ENCODE results near the gene THRAP3.

Gene THRAP3

GRCh38 chr1:36328088-36328480, 103.8 kb downstream of the THRAP3 start:
- no peak for TF ChIP-seq CTCF (IDR thresholded peaks at IDR 0.05; ENCODE audit: insufficient read depth, low read length, missing control alignments)
- no peak for DNase-seq (ENCODE audit: low read depth, low spot score)
- H3K4me3 ChIP-seq (ENCODE audit: low read depth, low read length) = no peak overlapping the region
- ChIA-PET CTCF (interaction anchor here (1.1 to 2.0 kb wide), 4 partner anchors 13 to 94 kb away, joined by 3 to 7 read pairs (median 5); no protein-coding TSS in a partner anchor), POLR2A (interaction anchor here (0.6 kb wide), 1 partner anchor 18 kb away, joined by 3 read pairs; no protein-coding TSS in a partner anchor)

- ChIA-PET POLR2A (interaction anchor here (0.6 kb wide), 1 partner anchor 18 kb away, joined by 3 read pairs; no protein-coding TSS in a partner anchor), CTCF (interaction anchor here (1.1 to 2.0 kb wide), 2 partner anchors 12 to 91 kb away, joined by 3 to 6 read pairs; no protein-coding TSS in a partner anchor)
- no peak for DNase-seq (ENCODE audit: low read depth, low spot score)
- H3K4me3 ChIP-seq (ENCODE audit: low read depth, low read length) = no peak overlapping the region
- no peak for TF ChIP-seq CTCF (IDR thresholded peaks at IDR 0.05; ENCODE audit: insufficient read depth, low read length, missing control alignments)
These were observed 104.5 kb downstream of the THRAP3 start for GRCh38 chr1:36328713-36329112.

- no peak overlapping the region for H3K4me3 ChIP-seq (ENCODE audit: low read depth, low read length)
- no peak for TF ChIP-seq CTCF (IDR thresholded peaks at IDR 0.05; ENCODE audit: insufficient read depth, low read length, missing control alignments)
- DNase-seq (ENCODE audit: low read depth, low spot score) = no peak
- ChIA-PET CTCF (interaction anchor here (2.0 kb wide), 1 partner anchor 90 kb away, joined by 6 read pairs; no protein-coding TSS in a partner anchor), POLR2A (no interaction called here)
These were observed 105.6 kb downstream of the THRAP3 start for GRCh38 chr1:36329817-36330216.

- POLR2A ChIA-PET = no interaction called here
These were observed 106.7 kb downstream of the THRAP3 start for GRCh38 chr1:36330940-36331339.

GRCh38 chr1:36337830-36338229, 113.6 kb downstream of the THRAP3 start:
- DNase-seq (ENCODE audit: low read depth, low spot score) = no peak
- ChIA-PET CTCF (interaction anchor here (1.9 kb wide), 1 partner anchor 31 kb away, joined by 4 read pairs; no protein-coding TSS in a partner anchor), POLR2A (no interaction called here)
- no peak for TF ChIP-seq CTCF (IDR thresholded peaks at IDR 0.05; ENCODE audit: insufficient read depth, low read length, missing control alignments)
- no peak overlapping the region for H3K4me3 ChIP-seq (ENCODE audit: low read depth, low read length)

More at GRCh38 chr1:36330940-36331339, 106.7 kb downstream of the THRAP3 start:
- CTCF ChIA-PET = interaction anchor here (4.8 kb wide), 1 partner anchor 12 kb away, joined by 25 read pairs; no protein-coding TSS in a partner anchor
- no peak for TF ChIP-seq CTCF (IDR thresholded peaks at IDR 0.05; ENCODE audit: insufficient read depth, low read length, missing control alignments)
- H3K4me3 ChIP-seq (ENCODE audit: low read depth, low read length) = no peak overlapping the region
- DNase-seq (ENCODE audit: low read depth, low spot score) = no peak

- CTCF ChIA-PET = interaction anchor here (1.9 to 4.4 kb wide), 2 partner anchors 30 to 84 kb away, joined by 4 to 75 read pairs; no protein-coding TSS in a partner anchor
- H3K4me3 ChIP-seq (ENCODE audit: low read depth, low read length) = no peak overlapping the region
- DNase-seq (ENCODE audit: low read depth, low spot score) = no peak
- TF ChIP-seq CTCF (IDR thresholded peaks at IDR 0.05; ENCODE audit: insufficient read depth, low read length, missing control alignments) = no peak
- POLR2A ChIA-PET = no interaction called here
These were observed 115.0 kb downstream of the THRAP3 start for GRCh38 chr1:36339215-36339614.
